GM21528 (cell line): ENCODE measurements around the gene PFDN4.
A peak's percentile ranks its signal among the peaks of the same experiment; 100 is the strongest.
"Not testable (repeated sequence)": the region's sequence is repeated elsewhere in the genome, so short reads cannot be mapped to it uniquely, and the experiment has no call there.

ENCODE experiments used
- ATAC-seq: cut with Tn5 transposase; IDR thresholded peaks from one replicate; pipeline ENCODE4 v1.9.1; 2021; ENCODE audit warnings: mild to moderate bottlenecking, moderate library complexity; ENCODE audit not compliant: unreplicated experiment, low FRiP score

Gene PFDN4

GRCh38 chr20:54221996-54222890, 14.4 kb downstream of the PFDN4 start:
- no peak for ATAC-seq

- ATAC-seq, result no peak
Observed at GRCh38 chr20:54223285-54223684, 15.4 kb downstream of the PFDN4 start.

GRCh38 chr20:54223751-54224150, 15.9 kb downstream of the PFDN4 start:
- ATAC-seq, result no peak

GRCh38 chr20:54224642-54225041, 16.8 kb downstream of the PFDN4 start:
- not testable (repeated sequence) for ATAC-seq

GRCh38 chr20:54227241-54227640, 19.4 kb downstream of the PFDN4 start:
- ATAC-seq, result peak; percentile 89

- ATAC-seq, result no peak
Observed at GRCh38 chr20:54227751-54228150, 19.9 kb downstream of the PFDN4 start.

- no peak for ATAC-seq
Observed at GRCh38 chr20:54228841-54229240, 21.0 kb downstream of the PFDN4 start.

- no peak for ATAC-seq
Observed at GRCh38 chr20:54229566-54230160, 21.8 kb downstream of the PFDN4 start.

- no peak for ATAC-seq
Observed at GRCh38 chr20:54231036-54231435, 23.1 kb downstream of the PFDN4 start.

GRCh38 chr20:54234991-54235390, 27.1 kb downstream of the PFDN4 start:
- ATAC-seq, result no peak

- ATAC-seq, result no peak
Observed at GRCh38 chr20:54237116-54237943, 29.4 kb downstream of the PFDN4 start.

- ATAC-seq, result no peak
Observed at GRCh38 chr20:54244113-54244512, 36.2 kb downstream of the PFDN4 start.

GRCh38 chr20:54248705-54249104, 40.8 kb downstream of the PFDN4 start:
- not testable (repeated sequence) for ATAC-seq

GRCh38 chr20:54250691-54251090, 42.8 kb downstream of the PFDN4 start:
- no peak for ATAC-seq

GRCh38 chr20:54251096-54251495, 43.2 kb downstream of the PFDN4 start:
- no peak for ATAC-seq

- no peak for ATAC-seq
Observed at GRCh38 chr20:54254596-54254995, 46.7 kb downstream of the PFDN4 start.

- no peak for ATAC-seq
Observed at GRCh38 chr20:54255157-54255556, 47.3 kb downstream of the PFDN4 start.

GRCh38 chr20:54256202-54256601, 48.3 kb downstream of the PFDN4 start:
- ATAC-seq, result no peak

- no peak for ATAC-seq
Observed at GRCh38 chr20:54257071-54257816, 49.4 kb downstream of the PFDN4 start.

GRCh38 chr20:54260116-54260515, 52.2 kb downstream of the PFDN4 start:
- no peak for ATAC-seq
